NCI-H2196 treated with DMSO at 0.1 percent for 48 hours (cell line): ENCODE results near the gene ZIC1.

ENCODE experiments used
- DNase-seq: peaks from one replicate; lab custom pipeline; 2025; ENCODE audit not compliant: unreplicated experiment; lab: John Stamatoyannopoulos, UW

ZIC1 gene

GRCh38 chr3:147394884-147395225 lies 14.3 kb upstream of the ZIC1 start:
- no peak for DNase-seq

GRCh38 chr3:147395899-147396711 lies 13.1 kb upstream of the ZIC1 start:
- no peak for DNase-seq

GRCh38 chr3:147396712-147397046 lies 12.5 kb upstream of the ZIC1 start:
- no peak for DNase-seq

GRCh38 chr3:147397155-147397874 lies 11.8 kb upstream of the ZIC1 start:
- DNase-seq: no peak

- DNase-seq: no peak
Measured at GRCh38 chr3:147397875-147398812, 11.0 kb upstream of the ZIC1 start.

- no peak for DNase-seq
Measured at GRCh38 chr3:147398813-147399534, 10.2 kb upstream of the ZIC1 start.

GRCh38 chr3:147400111-147400510 lies 9.1 kb upstream of the ZIC1 start:
- DNase-seq: no peak

GRCh38 chr3:147400999-147401398 lies 8.2 kb upstream of the ZIC1 start:
- no peak for DNase-seq

GRCh38 chr3:147401421-147401820 lies 7.7 kb upstream of the ZIC1 start:
- DNase-seq: no peak

GRCh38 chr3:147402159-147402558 lies 7.0 kb upstream of the ZIC1 start:
- DNase-seq: no peak

- no peak for DNase-seq
Measured at GRCh38 chr3:147403511-147403910, 5.7 kb upstream of the ZIC1 start.

GRCh38 chr3:147404000-147404799 lies 5.0 kb upstream of the ZIC1 start:
- DNase-seq: no peak

- no peak for DNase-seq
Measured at GRCh38 chr3:147404800-147405230, 4.3 kb upstream of the ZIC1 start.

- DNase-seq: no peak
Measured at GRCh38 chr3:147405231-147406027, 3.7 kb upstream of the ZIC1 start.

GRCh38 chr3:147406028-147406931 lies 2.9 kb upstream of the ZIC1 start, which contains the start of gene ZIC4:
Gene ZIC4, minus strand, starts transcription at chr3:147406543. Its CDS starts 3,746 bp downstream, at chr3:147402797.
- DNase-seq: no peak

- DNase-seq: no peak
Measured at GRCh38 chr3:147407114-147407497, 2.1 kb upstream of the ZIC1 start.

GRCh38 chr3:147407498-147408187 lies 1.5 kb upstream of the ZIC1 start:
- no peak for DNase-seq
